HG03196 (cell line): ENCODE results near the gene ARRB2.

Experiments
- ATAC-seq: cut with Tn5 transposase; IDR thresholded peaks from one replicate; pipeline ENCODE4 v1.9.1; 2021; ENCODE audit not compliant: unreplicated experiment

The ARRB2 gene

DNA sequence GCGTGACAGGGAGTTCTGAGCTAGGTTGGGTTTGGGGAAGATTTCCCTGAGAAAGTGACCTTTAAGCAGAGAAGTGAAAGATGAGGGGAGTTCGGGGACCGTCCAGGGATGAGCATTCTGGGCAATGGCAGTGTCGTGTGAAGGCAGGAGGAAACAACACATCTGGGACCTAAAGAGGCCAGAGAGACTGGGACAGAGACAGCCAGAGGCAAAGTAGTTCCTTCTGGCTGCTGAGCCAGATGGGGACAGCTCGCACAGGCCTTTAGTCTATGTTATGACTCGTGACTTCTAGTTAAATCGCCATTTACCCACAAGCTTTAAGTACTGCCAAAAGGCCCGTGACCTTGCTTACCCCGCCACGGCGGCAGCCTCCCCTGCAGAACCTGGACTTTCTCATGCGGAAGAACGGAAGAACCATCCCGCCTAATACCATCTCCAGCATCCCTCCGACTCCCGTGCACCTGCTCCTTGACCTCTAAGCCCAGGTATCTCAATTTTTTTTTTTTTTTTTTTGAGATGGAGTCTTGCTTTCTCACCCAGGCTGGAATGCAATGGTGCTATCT is 12.3 kb downstream of the ARRB2 start:
- no peak for ATAC-seq

DNA sequence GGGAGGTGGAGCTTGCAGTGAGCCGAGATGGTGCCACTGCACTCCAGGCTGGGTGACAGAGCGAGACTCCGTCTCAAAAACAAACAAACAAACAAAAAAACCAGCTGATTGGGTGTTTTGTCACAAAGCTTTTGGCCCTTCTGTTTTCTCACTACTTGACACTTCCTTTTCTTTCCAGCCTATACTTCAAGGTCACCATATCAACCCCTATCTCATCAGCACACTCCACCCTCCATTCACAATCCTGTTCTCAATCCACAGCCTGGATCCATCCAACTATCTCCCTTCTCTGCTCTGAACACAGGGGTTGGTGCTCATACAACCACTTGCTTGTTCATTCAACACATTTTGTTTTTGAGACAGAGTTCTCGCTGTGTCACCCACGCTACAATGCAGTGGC is 14.2 kb downstream of the ARRB2 start:
- ATAC-seq = no peak

DNA sequence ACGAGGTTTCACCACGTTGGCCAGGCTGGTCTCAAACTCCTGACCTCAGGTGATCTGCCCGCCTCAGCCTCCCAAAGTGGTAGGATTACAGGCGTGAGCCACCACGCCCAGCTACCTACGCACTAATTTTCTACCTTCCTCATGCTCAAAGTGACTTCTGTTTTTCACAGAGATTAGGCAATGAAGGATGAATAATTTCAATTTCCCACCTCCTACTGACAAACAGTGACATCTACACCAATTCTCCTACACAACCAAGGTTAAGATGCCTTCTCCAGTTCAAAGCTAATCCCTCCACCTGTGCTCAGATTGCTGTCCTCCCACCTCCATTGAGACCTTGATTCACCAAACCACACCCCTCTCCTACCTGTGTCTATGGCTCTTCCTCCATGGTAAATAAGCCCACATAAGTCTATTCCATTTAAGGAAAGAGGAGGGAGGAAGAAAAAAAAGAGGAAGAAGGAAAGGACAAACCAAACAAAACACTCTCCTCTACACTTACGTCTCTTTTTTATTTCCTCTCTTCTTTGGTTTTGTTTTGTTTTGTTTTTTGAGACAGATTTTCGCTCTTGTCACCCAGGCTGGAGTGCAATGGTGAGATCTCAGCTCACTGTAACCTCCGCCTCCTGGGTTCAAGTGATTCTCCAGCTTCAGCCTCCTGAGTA is 15.3 kb downstream of the ARRB2 start:
- no peak for ATAC-seq

DNA sequence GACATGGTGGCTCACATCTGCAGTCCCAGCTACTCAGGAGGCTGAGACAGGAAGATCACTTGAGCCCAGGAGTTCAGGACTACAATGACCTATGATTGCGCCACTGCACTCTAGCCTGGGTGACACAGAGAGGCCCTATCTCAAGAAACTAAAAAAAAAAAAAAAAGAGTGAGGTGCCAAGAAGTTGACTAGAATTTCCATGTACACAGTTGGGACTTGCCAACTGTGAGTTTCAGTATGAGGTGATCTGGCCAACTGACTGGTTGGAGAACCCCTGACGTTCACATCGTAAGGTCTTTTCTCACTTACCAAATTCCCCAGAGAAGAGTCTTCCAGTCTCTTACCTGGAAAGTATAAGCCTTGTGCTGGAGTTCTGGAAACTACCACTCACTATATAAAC is 17.7 kb downstream of the ARRB2 start:
- ATAC-seq = no peak

DNA sequence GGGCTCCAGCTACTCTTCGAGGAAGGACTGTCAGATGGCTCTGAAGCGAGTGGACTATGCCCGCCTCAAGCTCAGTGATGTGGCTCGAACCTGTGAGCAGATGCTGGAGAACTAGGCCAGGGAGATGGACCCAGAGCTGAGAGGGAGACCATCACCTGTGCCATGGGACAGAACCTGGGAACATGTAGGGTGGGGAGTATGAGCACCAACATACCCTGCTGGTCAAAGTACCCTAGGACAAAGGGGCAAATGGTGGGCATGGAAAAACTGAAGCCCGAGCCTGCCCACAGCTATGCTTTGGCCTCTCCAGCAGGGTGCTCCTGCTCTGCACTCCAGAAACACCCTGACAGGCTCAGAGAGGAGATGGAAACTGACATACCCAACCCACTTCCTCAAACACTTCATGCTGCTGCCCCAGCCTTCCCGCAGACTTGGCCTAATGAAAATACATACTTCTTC is 22.7 kb downstream of the ARRB2 start:
- no peak for ATAC-seq

DNA sequence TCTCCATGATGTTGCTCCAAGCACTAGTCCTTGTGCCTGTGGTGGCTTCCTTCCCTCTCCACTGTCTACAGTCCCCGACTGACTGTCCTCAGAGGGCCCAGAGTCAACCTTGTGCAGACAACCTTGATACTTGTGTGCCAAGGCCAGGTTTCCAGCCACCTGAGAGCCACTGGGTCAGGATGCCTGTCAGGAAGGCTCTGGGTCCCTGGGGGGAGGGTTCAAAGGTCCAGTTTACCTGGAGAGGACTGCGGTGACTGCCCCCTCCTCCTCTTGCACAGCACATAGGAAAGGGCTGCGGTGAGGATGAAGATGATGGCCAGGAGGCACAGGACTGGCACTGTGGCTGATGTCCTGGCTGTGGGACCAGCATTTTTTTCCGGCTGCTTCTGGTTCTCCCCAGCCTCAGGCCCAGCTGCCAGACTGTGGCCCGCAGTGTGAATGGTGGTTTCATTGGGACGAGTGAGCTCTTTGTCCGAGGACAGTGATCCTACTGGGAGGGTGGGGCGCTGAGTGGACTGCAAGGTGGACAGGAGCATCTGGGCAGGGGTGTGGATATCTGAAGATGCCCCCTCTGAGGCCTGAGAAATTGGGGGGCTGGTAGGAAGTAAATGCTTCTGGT is 24.5 kb downstream of the ARRB2 start:
- ATAC-seq = no peak

DNA sequence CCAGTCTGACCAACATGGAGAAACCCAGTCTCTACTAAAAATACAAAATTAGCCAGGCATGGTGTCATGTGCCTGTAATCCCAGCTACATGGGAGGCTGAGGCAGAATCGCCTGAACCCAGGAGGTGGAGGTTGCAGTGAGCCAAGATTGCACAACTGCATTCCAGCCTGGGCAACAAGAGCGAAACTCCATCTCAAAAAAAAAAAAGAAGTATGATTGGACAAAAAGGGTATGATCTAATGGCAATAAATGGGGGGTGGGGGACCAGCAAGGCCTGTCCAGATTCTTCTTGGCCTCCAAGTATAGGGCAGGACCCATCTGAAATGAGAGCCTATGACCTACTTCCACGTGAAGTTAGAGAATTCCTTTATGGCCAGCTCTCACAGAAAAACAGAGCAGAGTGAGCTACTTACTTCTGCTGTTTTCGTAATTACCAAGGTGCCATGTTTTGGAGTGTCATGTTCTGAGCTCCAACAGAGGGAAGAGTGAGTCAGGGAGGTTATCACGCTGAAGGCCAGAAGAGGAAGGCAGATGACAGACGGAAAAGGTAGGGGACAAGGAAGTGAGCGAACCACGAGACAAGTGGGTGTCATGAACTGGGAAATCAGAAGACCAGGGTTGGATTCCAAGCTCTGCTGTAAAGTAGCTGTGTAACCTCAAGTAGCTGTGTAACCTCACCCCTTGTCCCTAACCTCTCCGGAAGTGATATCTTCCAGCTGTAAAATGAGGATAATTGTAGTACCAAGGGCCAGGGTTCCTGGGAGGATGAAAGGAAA is 25.6 kb downstream of the ARRB2 start:
- ATAC-seq = no peak

DNA sequence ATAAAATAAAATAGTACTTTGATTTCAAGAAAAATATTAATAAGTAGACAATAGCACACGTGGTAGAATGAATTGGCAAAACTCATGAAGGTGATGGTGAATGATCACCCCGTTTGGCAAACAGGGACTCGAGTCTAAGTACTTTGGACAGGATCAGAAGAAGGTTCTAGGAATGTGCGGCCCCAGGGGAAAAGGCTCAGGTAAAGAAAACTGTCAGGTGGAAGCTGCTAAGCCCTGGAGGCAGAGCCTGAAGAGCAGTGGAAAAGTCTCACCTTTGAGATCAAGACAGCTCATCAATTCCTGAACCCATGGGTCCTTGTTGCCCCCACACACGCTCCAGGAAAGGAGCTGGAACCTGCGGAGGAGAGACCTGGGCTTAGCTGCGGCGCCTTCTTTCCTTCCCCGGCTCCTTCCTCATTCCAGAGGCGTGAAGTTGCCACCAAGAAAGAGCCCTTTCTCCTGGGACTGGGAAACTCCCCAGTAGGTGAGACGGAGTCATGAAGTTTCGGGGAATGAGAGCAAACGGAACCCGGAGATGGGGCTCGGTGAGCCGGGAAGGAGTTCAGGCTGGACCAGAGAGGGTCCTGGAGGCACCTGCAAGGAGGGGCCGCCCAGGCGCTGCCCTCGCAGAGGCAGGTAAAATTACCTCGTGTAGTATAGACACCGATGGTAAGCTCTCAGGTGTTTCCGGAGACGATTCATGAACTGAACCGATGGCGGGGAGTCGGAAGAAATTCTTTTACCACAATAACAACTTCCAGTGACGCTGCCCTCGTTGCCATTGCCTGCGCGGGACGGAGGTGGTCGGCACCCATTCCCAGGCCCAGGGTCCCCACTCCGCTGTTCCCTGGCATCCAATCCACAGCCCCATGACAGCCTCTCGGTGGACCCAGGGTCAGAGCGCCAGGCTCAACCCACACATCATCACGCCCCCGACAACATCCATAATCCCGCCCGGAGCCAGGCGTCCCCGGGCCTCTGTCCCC is 28.0 kb downstream of the ARRB2 start:
- no peak for ATAC-seq

DNA sequence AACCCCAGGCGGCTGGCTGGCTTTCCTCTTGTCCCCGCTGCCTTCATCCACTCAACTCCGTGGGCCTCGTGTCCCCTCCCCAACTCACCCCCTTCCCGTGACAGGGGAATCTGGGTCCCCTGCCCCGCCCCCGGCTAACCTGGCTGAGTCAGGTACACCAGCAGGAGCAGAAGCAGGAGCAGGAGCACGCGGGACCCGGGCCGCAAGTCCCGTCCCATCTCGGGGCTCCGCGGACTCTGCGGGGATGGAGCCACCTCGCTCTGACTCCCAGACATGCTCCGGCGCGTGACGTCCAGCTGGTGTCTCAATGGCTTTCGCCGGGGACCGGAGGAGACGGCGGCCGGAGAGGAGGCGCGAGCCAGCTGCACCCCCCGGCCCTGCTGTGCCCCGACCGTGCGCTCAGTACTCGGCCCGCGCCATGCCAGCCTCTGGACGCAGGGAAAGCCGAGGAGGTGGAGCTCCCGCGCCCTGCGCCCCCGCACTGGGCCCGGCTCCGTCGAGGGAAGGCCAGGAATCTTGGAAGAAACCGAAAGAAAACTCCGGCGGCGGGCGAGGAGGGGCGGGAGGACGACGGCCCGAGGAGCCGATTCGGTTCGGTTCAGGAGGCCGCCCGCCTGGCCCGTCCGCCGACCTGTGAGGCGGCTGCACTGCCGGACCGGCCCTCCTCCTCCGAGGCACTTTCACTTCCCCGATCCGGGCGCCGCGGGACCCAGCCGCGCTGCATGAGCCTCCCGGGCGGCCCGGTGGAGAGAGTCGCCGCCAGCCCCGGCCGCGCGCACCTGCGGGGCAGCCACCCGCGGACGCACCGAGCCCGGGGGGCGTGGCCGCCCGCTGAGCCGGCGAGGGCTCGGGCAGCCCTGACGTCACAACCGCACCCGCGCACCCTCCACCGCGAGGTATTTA is 28.9 kb downstream of the ARRB2 start, which contains the start of the genes CXCL16 and ZMYND15:
Gene CXCL16 (minus strand): TSS at position 807 of the 903 bp plus-strand sequence. CDS start 589 bp downstream, at position 218.
Gene ZMYND15 (plus strand): TSS at position 712 of the 903 bp plus-strand sequence. CDS start 716 bp downstream, outside the sequence.
- ATAC-seq = no peak

DNA sequence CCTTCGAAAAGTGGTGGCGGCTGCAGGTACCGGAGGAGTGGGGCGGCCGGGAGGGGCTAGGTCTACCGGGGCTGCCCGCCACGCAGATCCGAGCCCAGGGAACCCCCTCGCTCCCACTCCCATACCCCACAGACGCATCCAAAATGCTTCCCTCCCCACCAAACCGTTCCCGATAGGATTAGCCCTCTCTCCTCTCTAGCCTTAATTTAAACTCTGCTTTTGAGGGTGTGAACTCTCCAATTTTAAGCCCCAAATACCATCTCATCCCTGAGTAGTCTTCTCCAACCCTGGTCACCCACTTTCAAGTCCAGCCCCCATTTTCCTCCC is 29.6 kb downstream of the ARRB2 start:
- ATAC-seq = no peak

DNA sequence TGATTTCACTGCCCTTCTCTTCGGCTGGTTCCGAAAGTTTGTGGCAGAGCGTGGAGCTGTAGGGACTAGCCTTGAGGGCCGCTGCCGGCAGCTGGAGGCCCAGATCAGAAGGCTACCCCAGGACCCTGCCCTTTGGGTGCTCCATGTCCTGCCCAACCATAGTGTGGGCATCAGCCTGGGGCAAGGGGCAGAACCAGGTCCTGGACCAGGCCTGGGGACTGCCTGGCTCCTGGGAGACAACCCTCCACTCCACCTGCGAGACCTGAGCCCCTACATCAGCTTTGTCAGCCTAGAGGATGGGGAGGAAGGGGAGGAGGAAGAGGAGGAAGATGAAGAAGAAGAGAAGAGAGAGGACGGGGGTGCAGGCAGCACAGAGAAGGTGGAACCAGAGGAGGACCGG is 30.2 kb downstream of the ARRB2 start:
- ATAC-seq = no peak

DNA sequence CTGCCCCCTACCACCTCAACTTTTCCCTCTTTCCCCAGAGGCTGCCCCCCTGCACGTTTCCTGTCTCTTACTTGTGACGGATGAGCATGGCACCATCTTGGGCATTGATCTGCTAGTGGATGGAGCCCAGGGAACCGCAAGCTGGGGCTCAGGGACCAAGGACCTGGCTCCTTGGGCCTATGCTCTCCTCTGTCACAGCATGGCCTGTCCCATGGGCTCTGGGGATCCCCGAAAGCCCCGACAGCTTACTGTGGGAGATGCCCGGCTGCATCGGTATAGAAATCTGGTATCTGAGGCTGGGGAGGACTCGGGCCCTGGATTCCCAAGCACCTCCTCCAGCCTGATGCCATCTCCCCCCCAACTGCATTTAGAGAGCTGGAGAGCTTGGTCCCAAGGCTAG is 31.1 kb downstream of the ARRB2 start:
- ATAC-seq = no peak

DNA sequence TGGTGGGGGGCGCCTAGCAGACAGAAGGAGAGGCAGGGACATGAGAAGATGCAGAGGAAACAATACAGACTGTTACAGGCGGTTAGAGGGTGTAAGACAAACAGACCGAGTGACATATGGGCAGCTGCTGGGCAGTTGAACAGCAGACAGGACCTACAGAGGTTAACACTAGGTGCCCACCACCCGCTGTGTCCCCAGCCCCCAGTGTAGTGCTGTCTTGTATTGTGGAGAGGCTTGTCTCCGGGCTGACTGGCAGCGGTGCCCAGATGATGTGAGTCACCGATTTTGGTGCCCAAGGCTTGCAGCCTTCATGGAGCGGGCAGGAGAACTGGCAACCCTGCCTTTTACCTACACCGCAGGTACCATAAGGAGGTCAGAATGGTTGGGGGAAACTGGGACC is 31.7 kb downstream of the ARRB2 start:
- ATAC-seq = no peak

DNA sequence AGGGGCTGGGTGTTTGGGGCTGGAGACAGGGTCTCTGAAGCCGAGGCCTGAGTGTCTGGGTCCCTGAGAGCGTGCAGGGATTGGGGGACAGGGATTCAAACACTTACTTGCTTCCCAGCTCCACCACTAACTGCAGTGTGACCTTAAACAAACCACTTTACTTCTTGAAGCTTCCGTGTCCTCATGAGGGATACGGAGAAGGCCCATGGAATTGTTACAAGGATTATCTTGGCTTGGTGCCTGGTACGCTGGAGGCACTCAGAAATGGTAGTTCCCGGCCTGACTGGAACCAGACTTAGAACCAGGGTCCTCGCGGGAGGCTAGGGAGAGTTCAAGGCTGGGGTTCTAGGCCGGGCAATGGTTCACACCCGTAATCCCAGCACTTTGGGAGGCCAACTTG is 32.2 kb downstream of the ARRB2 start:
- no peak for ATAC-seq

DNA sequence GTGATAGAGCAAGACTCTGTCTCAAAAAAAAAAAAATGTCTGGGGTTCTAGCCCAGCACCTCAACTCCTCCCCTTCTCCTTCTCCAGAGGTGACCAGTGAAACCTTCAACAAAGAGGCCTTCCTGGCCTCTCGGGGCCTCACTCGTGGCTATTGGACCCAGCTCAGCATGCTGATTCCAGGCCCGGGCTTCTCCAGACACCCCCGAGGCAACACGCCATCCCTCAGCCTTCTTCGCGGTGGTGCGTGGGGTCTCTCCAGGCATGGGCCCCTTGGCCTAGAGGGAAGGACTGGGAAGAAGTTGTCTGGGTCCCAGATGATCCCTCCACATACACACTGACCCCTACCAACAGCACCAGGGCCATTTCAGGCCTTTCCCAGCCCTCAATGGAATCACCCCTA is 32.8 kb downstream of the ARRB2 start:
- ATAC-seq = no peak

DNA sequence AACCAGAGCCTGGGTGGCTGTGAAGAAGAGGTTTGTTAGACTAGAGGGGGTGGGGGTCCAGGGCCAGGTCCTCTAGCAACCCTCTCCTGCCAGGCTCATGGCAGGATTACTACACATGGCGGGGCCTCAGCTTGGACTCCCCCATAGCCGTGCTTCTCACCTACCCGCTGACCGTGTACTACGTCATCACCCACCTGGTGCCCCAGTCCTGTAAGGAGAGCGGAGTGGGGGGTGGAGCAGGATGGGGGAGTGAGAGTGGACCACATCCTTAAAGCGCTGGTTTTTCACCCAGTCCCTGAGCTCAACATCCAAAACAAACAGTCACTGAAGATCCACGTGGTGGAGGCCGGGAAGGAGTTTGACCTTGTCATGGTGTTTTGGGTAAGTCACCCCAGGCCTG is 33.5 kb downstream of the ARRB2 start:
- ATAC-seq = no peak

DNA sequence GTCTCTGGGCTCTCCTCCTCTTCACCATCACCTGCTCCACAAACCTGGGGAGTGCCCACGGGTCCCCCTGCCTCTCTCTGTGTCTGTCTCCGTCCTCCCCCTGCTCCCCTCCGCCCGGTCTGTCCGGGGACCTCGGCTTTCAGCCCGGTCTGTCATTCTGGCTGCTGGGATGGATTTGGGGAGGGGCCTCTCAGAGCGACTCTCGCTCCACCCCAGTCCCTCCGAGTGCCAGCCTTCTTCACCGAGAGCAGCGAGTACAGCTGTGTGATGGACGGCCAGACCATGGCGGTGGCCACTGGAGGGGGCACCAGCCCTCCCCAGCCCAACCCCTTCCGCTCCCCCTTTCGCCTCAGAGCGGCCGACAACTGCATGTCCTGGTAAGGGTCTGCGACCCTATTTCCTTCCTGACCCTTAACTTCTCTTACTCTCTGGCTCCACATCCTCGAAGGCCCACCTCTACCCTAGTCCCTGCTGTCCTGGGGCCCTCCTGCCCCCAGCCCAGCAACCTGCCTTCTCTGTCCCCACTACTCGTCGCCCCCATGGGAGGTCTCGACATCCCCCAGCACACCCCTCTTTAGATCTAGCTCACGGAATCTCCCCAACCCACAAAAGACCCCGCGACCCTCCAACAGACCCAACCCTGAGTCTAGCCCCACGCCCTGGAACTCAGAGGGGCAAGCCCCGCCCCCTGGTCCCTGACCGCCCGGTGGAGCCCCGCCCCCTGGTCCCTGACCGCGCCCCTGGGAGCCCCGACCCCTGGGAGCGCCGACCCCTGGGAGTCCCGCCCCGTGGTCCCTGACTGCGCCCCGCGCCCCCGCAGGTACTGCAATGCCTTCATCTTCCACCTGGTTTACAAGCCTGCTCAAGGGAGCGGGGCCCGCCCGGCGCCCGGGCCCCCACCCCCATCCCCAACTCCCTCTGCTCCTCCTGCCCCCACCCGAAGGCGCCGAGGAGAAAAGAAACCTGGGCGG is 34.9 kb downstream of the ARRB2 start:
- ATAC-seq = no peak

DNA sequence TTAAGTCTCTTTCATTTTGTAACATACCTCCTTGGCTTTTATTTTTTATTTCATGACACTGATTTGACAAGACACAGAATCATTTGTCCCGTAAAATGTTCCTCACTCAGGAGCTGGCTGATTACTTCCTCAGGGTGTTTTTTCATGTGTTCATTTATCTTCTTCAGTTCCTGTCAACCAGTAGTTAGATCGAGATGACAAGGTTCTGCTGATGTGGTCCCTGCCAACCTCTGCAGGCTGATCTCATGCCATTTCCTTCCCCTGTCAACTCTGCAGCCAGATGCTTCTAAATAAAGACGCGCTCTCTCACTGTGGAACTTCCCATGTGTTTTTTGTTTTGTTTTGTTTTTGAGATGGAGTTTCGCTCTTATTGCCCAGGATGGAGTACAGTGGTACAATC is 37.4 kb downstream of the ARRB2 start:
- ATAC-seq = no peak
